ENCODE results near the gene PSMB7.

DNA sequence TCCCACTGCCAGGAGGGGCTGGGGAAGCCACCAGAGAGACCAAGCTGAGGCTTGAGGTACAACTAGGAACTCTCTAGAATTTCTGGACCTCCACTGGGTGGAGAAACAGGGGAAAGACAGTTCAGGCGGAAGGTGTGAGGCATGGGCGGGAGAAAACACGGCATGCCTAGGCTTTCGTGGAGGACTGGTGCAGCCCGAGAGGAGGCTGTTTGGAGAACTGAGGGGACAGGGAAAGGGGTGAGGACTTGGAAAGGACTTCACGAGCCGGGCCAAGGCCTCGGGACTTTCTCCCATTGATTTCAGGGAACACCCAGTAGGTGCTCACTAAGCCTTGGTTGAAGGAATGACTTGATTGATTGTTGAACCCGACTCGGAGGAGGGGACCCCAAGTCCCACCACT, 25.5 kb upstream of the PSMB7 start:
- TF ChIP-seq CTCF (IDR thresholded peaks at IDR 0.05) (no peak), EZH2 (IDR thresholded peaks at IDR 0.05; ENCODE audit: borderline replicate concordance, insufficient read depth, low read depth, low read length, poor library complexity, severe bottlenecking) (no peak)

Data from B cell (primary cell).